HepG2 (cell line): Measurements from ENCODE around the gene ZNF513. TPM values are rescaled to one million over a fixed set of nuclear protein-coding genes. Genes with fewer than 3 reads are reported as not detected.

ENCODE experiments used
- CAMTA2 ChIP-seq: sonication (generic); formaldehyde crosslinking; IDR thresholded peaks from 2 replicates; pipeline ENCODE4 v1.4.0; 2020; ENCODE audit warnings: mild to moderate bottlenecking, missing genetic modification reagents, borderline replicate concordance
- DDIT3 ChIP-seq: sonication (generic); formaldehyde crosslinking; IDR thresholded peaks from 2 replicates; pipeline ENCODE4 v1.4.0; 2020; ENCODE audit warnings: mild to moderate bottlenecking, missing genetic modification reagents
- FOXK2 ChIP-seq: fragments of 450-650 bp; IDR thresholded peaks from 2 replicates; pipeline ENCODE4 v1.6.1; 2016
- FOXO1 ChIP-seq: sonication (generic); formaldehyde crosslinking; IDR thresholded peaks from 2 replicates; pipeline ENCODE4 v1.4.0; 2020; ENCODE audit warnings: missing genetic modification reagents
- HES4 ChIP-seq: sonication (generic); formaldehyde crosslinking; IDR thresholded peaks from 2 replicates; pipeline ENCODE4 v1.9.0; 2021; ENCODE audit warnings: mild to moderate bottlenecking, missing genetic modification reagents, borderline replicate concordance
- HHEX ChIP-seq: IDR thresholded peaks from 2 replicates; pipeline ENCODE4 v1.6.1; 2016; ENCODE audit warnings: control low read depth
- HNRNPH1 ChIP-seq: fragments of 200-400 bp; formaldehyde crosslinking; optimal IDR thresholded peaks from 2 replicates; pipeline ENCODE3; 2017; ENCODE audit warnings: mild to moderate bottlenecking, low read depth, low read length
- PRDM10 ChIP-seq: sonication (generic); formaldehyde crosslinking; IDR thresholded peaks from 2 replicates; pipeline ENCODE4 v1.4.0; 2020; ENCODE audit warnings: low read depth, missing genetic modification reagents
- RELA ChIP-seq: sonication (generic); formaldehyde crosslinking; IDR thresholded peaks from 2 replicates; pipeline ENCODE4 v1.4.0; 2020; ENCODE audit warnings: missing genetic modification reagents
- REXO4 ChIP-seq: sonication (generic); formaldehyde crosslinking; IDR thresholded peaks from 2 replicates; pipeline ENCODE4 v1.8.0; 2022; ENCODE audit warnings: missing genetic modification reagents, mild to moderate bottlenecking, borderline replicate concordance
- SKI ChIP-seq: fragments of 450-650 bp; IDR thresholded peaks from one replicate; pipeline ENCODE4 v1.6.1; 2018; ENCODE audit warnings: mild to moderate bottlenecking; ENCODE audit not compliant: partially characterized antibody
- SOX6 ChIP-seq, 2 experiments: fragments of 450-650 bp in 1 of 2; sonication (generic) in 1 of 2; formaldehyde crosslinking in 1 of 2; IDR thresholded peaks; 2 replicates each; pipeline versions ENCODE4 v1.4.0 to v1.6.1; 2017 to 2020; ENCODE audit warnings: antibody characterized with exemption in 1 of 2, mild to moderate bottlenecking in 1 of 2, missing genetic modification reagents in 1 of 2
- SP140L ChIP-seq: sonication (generic); formaldehyde crosslinking; IDR thresholded peaks from 2 replicates; pipeline ENCODE4 v1.4.0; 2020; ENCODE audit warnings: missing genetic modification reagents, borderline replicate concordance
- TGIF2 ChIP-seq: IDR thresholded peaks from 2 replicates; pipeline ENCODE4 v1.6.1; 2016; ENCODE audit warnings: control low read depth, missing compliant biosample characterization
- ZBTB38 ChIP-seq: sonication (generic); formaldehyde crosslinking; IDR thresholded peaks from 2 replicates; pipeline ENCODE4 v1.5.1; 2020; ENCODE audit warnings: mild to moderate bottlenecking, missing genetic modification reagents
- ZBTB44 ChIP-seq: sonication (generic); formaldehyde crosslinking; IDR thresholded peaks from 2 replicates; pipeline ENCODE4 v1.4.0; 2020; ENCODE audit warnings: missing genetic modification reagents
- ZNF121 ChIP-seq: sonication (generic); formaldehyde crosslinking; IDR thresholded peaks from 2 replicates; pipeline ENCODE4 v1.5.0; 2020; ENCODE audit warnings: mild to moderate bottlenecking, missing genetic modification reagents
- ZNF251 ChIP-seq: sonication (generic); formaldehyde crosslinking; IDR thresholded peaks from 2 replicates; pipeline ENCODE4 v1.9.0; 2021; ENCODE audit warnings: mild to moderate bottlenecking, missing genetic modification reagents
- ZNF275 ChIP-seq: sonication (generic); formaldehyde crosslinking; IDR thresholded peaks from 2 replicates; pipeline ENCODE4 v1.8.0; 2022; ENCODE audit warnings: missing genetic modification reagents, mild to moderate bottlenecking, inconsistent platforms, borderline replicate concordance
- ZNF30 ChIP-seq: sonication (generic); formaldehyde crosslinking; IDR thresholded peaks from 2 replicates; pipeline ENCODE4 v1.5.0; 2020; ENCODE audit warnings: mild to moderate bottlenecking, missing genetic modification reagents
- ZNF616 ChIP-seq: sonication (generic); formaldehyde crosslinking; IDR thresholded peaks from 2 replicates; pipeline ENCODE4 v1.5.0; 2020; ENCODE audit warnings: low read depth, mild to moderate bottlenecking, missing genetic modification reagents
- ZNF670 ChIP-seq: sonication (generic); formaldehyde crosslinking; IDR thresholded peaks from 2 replicates; pipeline ENCODE4 v1.8.0; 2022; ENCODE audit warnings: mild to moderate bottlenecking, missing genetic modification reagents, borderline replicate concordance
- ZNF850 ChIP-seq: sonication (generic); formaldehyde crosslinking; conservative IDR thresholded peaks from 2 replicates; pipeline ENCODE4 v1.9.0; 2021; ENCODE audit warnings: mild to moderate bottlenecking, missing genetic modification reagents
- ZNF878 ChIP-seq: sonication (generic); formaldehyde crosslinking; IDR thresholded peaks from 2 replicates; pipeline ENCODE4 v1.8.1; 2023; ENCODE audit warnings: mild to moderate bottlenecking, missing genetic modification reagents, moderate library complexity
- polyA plus RNA-seq, 8 experiments: library from polyadenylated mRNA; depleted of rRNA in 3 of 8; stranded (reverse) in 7 of 8; unstranded in 1 of 8; fragments of >200 nt; fragmentation: Illumina TruSeq in 4 of 8; extraction: Trizol in 4 of 8; gene quantifications; 2 replicates each; pipeline versions ENCODE4 v1.2.1 to v1.2.3, GENCODE V29; 2011 to 2016; ENCODE audit warnings: low read depth in 4 of 8, missing spikeins in 1 of 8, mixed read lengths in 1 of 8; ENCODE audit not compliant: insufficient read depth in 1 of 8
- total RNA-seq, 5 experiments: library from RNA; depleted of rRNA; stranded (reverse); fragments of >200 nt; fragmentation: Illumina TruSeq; extraction: Trizol; gene quantifications; 2 replicates each; pipeline ENCODE4 v1.2.3, GENCODE V29; 2016; ENCODE audit warnings: low read depth in 1 of 5

The ZNF513 gene
- total and polyA plus RNA-seq, 2 of the 13 experiments (the other 11 are each of a cell fraction or from before 2014, with no cell fraction given), result 4.9 to 6.3 TPM

GRCh38 chr2:27412419-27413152 lies 32.1 kb upstream of the ZNF513 start (continued):
- no peak for TF ChIP-seq ZNF275
- no peak for TF ChIP-seq HES4 (CRISPR knock-in tag)
- TF ChIP-seq PRDM10 (CRISPR knock-in tag), result no peak; the same call in 1 of the 2 replicates
- peak; percentile 48; the same call in 1 of the 2 replicates for TF ChIP-seq ZNF670 (CRISPR knock-in tag)
- no peak for TF ChIP-seq ZBTB38 (CRISPR knock-in tag)
- no peak for TF ChIP-seq ZNF616 (CRISPR knock-in tag)
- TF ChIP-seq ZNF30 (CRISPR knock-in tag), result no peak
- peak; percentile 67 for TF ChIP-seq SKI
- TF ChIP-seq ZNF850 (CRISPR knock-in tag), result 0 out of 2 replicates have a peak, but pooled peaks have one; percentile 59
- TF ChIP-seq ZNF878, result no peak
- TF ChIP-seq ZNF251 (CRISPR knock-in tag), result no peak
- no peak for TF ChIP-seq SP140L (CRISPR knock-in tag)
- TF ChIP-seq HNRNPH1, result no peak
- no peak for TF ChIP-seq RELA (CRISPR knock-in tag)
- no peak for TF ChIP-seq TGIF2 (CRISPR knock-in tag)
- TF ChIP-seq FOXK2, result peak; percentile 78
- TF ChIP-seq REXO4 (CRISPR knock-in tag), result no peak
- TF ChIP-seq ZNF121 (CRISPR knock-in tag), result 0 out of 2 replicates have a peak, but pooled peaks have one; percentile 39
- no peak for TF ChIP-seq ZBTB44
- TF ChIP-seq SOX6 (IDR thresholded peaks at IDR 0.05), result no peak
- peak; percentile 13; the same call in 1 of the 2 replicates for TF ChIP-seq SOX6 (CRISPR knock-in tag; IDR thresholded peaks at IDR 0.05)
- TF ChIP-seq DDIT3 (CRISPR knock-in tag), result no peak
- TF ChIP-seq CAMTA2 (CRISPR knock-in tag), result no peak
- no peak for TF ChIP-seq HHEX
- no peak for TF ChIP-seq FOXO1 (CRISPR knock-in tag)
